ENCODE results near the gene FLACC1.

GRCh38 chr2:201363857-201364560 is 6.9 kb upstream of the FLACC1 start:
- TF ChIP-seq CTCF (conservative IDR thresholded peaks at IDR 0.05; ENCODE audit: low read depth in 2 of 2) (peak; percentile 91 to 97), EZH2phosphoT487 (IDR thresholded peaks at IDR 0.05; ENCODE audit: unreplicated experiment) (no peak)
